Measurements from ENCODE around the gene PSMA7. TPM values are rescaled to one million over a fixed set of nuclear protein-coding genes. Genes with fewer than 3 reads are reported as not detected.

The PSMA7 gene
- total RNA-seq, 4 donors from 2014 or later = 181 to 264 (median 228) TPM

DNA sequence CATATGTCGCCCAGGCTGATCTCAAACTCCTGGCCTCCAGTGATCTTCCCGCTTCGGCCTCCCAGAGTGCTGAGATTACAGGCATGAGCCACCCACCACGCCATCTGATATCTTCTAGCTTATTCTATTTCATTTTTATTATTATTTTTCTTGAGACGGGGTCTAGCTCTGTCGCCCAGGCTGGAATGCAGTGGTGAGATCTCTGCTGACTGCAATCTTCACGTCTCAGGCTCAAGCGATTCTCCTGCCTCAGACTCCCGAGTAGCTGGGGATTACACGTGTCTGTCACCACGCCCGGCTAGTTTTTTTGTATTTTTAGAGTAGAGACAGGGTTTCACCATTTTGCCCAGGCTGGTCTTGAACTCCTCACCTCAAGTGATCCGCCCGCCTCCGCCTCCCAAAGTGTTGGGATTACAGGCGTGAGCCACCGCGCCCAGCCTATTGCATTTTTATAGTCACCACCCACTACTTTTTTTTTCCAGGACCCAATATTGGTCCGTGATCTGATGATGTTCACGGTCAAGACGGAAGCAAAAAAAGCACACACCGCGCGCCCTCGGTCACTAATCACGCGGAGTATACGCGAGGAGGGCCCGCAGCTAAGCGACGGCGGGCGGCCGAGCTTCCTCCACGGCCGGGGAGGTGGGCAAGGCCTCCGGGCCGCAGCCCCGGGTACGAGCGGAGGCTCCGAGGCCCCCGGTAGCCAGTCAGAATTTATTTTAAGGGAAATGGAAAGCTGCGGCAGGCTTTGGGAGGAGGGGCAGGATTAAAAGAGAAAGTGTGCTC, 22.0 kb downstream of the PSMA7 start:
- H3K4me3 ChIP-seq = peak overlapping the region; percentile 64 to 99 (median 95)
- peak in 1 of 3 donors; percentile 73 for DNase-seq
- peaks cover 0 to 8% (median 0%) of the 10 kb centered on the region in 4 donors for H3K9me3 ChIP-seq
- TF ChIP-seq, protein P1, sequence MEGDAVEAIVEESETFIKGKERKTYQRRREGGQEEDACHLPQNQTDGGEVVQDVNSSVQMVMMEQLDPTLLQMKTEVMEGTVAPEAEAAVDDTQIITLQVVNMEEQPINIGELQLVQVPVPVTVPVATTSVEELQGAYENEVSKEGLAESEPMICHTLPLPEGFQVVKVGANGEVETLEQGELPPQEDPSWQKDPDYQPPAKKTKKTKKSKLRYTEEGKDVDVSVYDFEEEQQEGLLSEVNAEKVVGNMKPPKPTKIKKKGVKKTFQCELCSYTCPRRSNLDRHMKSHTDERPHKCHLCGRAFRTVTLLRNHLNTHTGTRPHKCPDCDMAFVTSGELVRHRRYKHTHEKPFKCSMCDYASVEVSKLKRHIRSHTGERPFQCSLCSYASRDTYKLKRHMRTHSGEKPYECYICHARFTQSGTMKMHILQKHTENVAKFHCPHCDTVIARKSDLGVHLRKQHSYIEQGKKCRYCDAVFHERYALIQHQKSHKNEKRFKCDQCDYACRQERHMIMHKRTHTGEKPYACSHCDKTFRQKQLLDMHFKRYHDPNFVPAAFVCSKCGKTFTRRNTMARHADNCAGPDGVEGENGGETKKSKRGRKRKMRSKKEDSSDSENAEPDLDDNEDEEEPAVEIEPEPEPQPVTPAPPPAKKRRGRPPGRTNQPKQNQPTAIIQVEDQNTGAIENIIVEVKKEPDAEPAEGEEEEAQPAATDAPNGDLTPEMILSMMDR (IDR thresholded peaks at IDR 0.05) = no peak
- peak in 1 of 2 donors; percentile 71 for TF ChIP-seq POLR2A (IDR thresholded peaks at IDR 0.05)
- H3K27me3 ChIP-seq = no peaks in the 10 kb centered on the region
- H3K4me1 ChIP-seq = peaks cover 3 to 21% (median 10%) of the 10 kb centered on the region in 4 donors
- H3K36me3 ChIP-seq = peaks cover 0 to 18% (median 0%) of the 10 kb centered on the region in 3 donors
- peak overlapping the region; percentile 94 to 98 (median 96) for H3K27ac ChIP-seq

DNA sequence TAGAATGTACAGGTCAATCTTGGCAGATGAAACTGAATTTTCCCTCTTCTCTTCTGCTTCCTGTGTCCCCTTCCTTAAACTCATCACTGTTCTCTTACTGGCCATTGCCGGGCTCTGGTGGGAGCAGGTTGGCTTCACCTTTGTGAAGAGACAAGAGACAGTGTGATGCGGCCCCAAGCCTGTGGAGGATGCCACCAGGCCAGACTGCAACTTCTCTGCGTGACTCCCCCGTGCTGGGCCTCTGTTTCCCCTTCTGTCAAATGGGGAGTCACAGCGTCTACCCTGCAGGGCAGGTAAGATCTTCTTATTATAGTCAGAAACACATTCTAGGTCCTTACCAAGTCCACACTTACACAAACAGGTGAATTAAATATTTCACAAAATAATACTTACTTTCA, 22.8 kb downstream of the PSMA7 start:
- no peaks in the 10 kb centered on the region for H3K27me3 ChIP-seq
- peaks cover 3 to 21% (median 10%) of the 10 kb centered on the region in 4 donors for H3K4me1 ChIP-seq
- TF ChIP-seq, protein P1 (IDR thresholded peaks at IDR 0.05) = no peak
- no peak for TF ChIP-seq POLR2A (IDR thresholded peaks at IDR 0.05)
- H3K27ac ChIP-seq = peak overlapping the region in 3 of 4 donors; percentile 82 to 98 (median 94)
- H3K4me3 ChIP-seq = no peak overlapping the region
- peaks cover 0 to 8% (median 0%) of the 10 kb centered on the region in 4 donors for H3K9me3 ChIP-seq
- DNase-seq = no peak
- H3K36me3 ChIP-seq = peaks cover 0 to 9% (median 0%) of the 10 kb centered on the region in 3 donors

DNA sequence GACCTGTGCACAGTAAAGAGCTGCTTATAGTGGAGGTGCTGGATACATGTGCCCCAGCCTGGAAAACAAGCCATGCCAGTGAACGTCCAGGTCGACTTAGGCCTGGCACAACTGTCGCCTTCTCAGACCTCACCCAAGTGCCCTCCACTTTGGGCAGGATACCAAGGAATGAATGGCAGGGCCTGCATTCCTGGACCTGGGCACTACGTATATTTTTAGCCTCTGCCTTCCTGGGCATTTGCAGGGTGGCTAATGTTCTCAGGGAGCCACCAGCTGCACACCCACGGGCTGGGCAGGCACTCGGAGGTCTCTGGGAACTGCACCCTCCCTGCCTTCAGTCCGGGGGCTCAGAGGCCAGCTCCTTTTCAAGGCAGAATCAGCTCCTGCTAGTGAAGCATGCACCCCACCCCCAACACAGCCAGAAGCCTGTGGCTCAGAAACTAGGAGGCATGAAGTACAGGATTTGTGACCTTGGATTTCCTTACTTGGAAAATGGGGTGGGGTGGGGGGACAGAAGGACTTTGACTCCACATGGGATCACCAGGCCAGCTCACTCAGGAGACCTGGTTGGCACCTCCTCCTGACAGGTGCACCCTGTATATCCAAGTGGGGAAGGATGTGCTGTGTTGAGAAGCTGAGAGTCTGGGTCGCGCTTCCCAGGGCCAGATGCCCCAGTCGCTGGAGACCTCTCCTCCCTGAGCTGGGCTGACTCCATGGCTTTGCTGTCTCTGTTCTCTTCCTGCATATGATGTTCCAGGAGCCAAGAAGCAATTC, 23.4 kb downstream of the PSMA7 start:
- H3K9me3 ChIP-seq = peaks cover 0 to 9% (median 0%) of the 10 kb centered on the region in 4 donors
- DNase-seq = peak in 2 of 3 donors; percentile 67 to 79
- H3K27me3 ChIP-seq = no peaks in the 10 kb centered on the region
- H3K4me3 ChIP-seq = no peak overlapping the region
- H3K27ac ChIP-seq = peak overlapping the region in 3 of 4 donors; percentile 82 to 98 (median 94)
- TF ChIP-seq POLR2A (IDR thresholded peaks at IDR 0.05) = peak in 1 of 2 donors; percentile 79
- TF ChIP-seq, protein P1 (IDR thresholded peaks at IDR 0.05) = no peak
- H3K36me3 ChIP-seq = peaks cover 0 to 3% (median 0%) of the 10 kb centered on the region in 3 donors
- H3K4me1 ChIP-seq = peaks cover 3 to 21% (median 10%) of the 10 kb centered on the region in 4 donors

DNA sequence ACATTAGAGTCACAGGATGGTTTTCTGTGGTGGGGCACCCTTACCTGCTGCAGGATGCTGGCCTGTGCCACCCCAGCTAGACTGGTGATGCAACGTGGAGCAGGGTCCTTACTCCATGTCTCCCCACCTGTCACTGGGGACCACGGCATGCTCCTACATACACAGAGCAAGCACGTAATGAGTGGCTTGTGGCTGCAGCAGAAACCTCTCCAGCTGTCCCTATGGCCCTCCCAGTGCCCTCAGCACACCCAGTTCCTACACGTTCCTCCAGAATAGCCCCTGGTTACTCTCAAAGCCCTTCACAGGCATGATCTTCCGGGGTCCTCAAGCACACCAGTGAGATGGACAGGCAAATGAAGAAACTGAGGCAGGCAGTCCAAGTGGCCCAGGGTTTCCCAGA, 24.1 kb downstream of the PSMA7 start:
- Histone ChIP-seq H3K4me3 (no peak overlapping the region), H3K27me3 (no peaks in the 10 kb centered on the region), H3K9me3 (peaks cover 0 to 16% (median 0%) of the 10 kb centered on the region in 4 donors), H3K36me3 (no peaks in the 10 kb centered on the region), H3K27ac (peak overlapping the region in 3 of 4 donors; percentile 15 to 98 (median 82)), H3K4me1 (peaks cover 3 to 18% (median 10%) of the 10 kb centered on the region in 4 donors)
- TF ChIP-seq, protein P1 (IDR thresholded peaks at IDR 0.05) = no peak
- no peak for TF ChIP-seq POLR2A (IDR thresholded peaks at IDR 0.05)
- no peak for DNase-seq

Measured in Peyer's patch (tissue), 4 donors.